ENCODE data around the gene CFHR3.
"Not testable (repeated sequence)": the region's sequence is repeated elsewhere in the genome, so short reads cannot be mapped to it uniquely, and the experiment has no call there.

The CFHR3 gene

DNA sequence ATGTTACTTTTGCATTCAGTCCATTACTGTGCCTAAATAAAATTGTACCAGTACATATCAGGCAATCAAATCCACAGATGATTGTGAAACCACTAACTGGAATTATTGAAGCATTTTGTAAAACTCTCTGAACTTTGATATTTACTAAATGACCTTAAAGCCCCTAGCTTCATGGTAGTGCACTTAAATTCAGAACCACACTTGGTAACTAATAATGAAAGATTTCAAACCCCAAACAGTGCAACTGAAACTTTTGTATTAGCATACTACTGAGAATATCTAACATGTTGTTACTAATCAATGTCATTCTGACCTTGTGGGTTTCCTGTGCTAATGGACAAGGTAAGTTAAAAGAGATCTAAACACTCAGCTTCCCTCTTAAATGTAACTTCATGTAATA is at the start of gene CFHR3:
Gene CFHR3, plus strand, starts transcription at position 238 of the 400 bp plus-strand sequence. Its CDS starts 47 bp downstream, at position 285.
- Histone ChIP-seq H3K36me3 (ENCODE audit: insufficient read depth, low read length) (no peaks in the 10 kb centered on the region), H3K4me1 (ENCODE audit: insufficient read depth, low read length) (no peaks in the 10 kb centered on the region), H3K4me3 (ENCODE audit: low read depth in 1 of 2, low read length in 2 of 2) (no peak within 1 kb of the TSS)

DNA sequence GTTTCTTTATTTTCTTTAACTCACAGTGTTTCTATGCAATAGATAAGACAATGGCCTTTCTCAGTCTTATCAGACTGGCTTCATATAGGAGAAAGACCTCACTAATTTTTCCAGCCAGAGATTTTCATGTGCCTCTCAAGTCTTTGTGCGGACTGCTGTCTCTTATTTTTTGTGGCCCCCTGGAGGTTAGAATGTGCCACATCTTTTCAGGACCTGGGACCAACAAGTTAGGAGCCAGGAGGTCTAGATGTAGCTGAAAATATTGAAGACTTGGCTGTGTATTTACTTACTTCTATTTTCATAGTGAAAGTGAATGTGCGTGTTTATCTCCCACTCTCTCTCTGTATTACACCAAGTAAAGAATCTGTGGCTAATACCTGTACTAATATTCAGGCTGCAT is 42.1 kb upstream of the CFHR3 start:
- Histone ChIP-seq H3K27me3 (ENCODE audit: control insufficient read depth in 1 of 2, insufficient read depth in 2 of 2, low read length in 2 of 2) (no peaks in the 10 kb centered on the region), H3K36me3 (ENCODE audit: insufficient read depth, low read length) (no peaks in the 10 kb centered on the region), H3K4me1 (ENCODE audit: insufficient read depth, low read length) (peaks cover 13% of the 10 kb centered on the region), H3K4me3 (ENCODE audit: low read depth in 1 of 2, low read length in 2 of 2) (peak overlapping the region in 1 of 2 donors; percentile 19), H3K9me3 (ENCODE audit: low read length) (no peaks in the 10 kb centered on the region), H3K9ac (ENCODE audit: low read length) (no peak overlapping the region), H3K27ac (ENCODE audit: low read depth, low read length) (no peak overlapping the region)

More for the DNA sequence above, at the start of gene CFHR3:
- Histone ChIP-seq H3K9ac (ENCODE audit: low read length) (no peak within 1 kb of the TSS), H3K27me3 (ENCODE audit: control insufficient read depth in 1 of 2, insufficient read depth in 2 of 2, low read length in 2 of 2) (no peaks in the 10 kb centered on the region), H3K9me3 (ENCODE audit: low read length) (no peaks in the 10 kb centered on the region), H3K27ac (ENCODE audit: low read depth, low read length) (no peak within 1 kb of the TSS)

DNA sequence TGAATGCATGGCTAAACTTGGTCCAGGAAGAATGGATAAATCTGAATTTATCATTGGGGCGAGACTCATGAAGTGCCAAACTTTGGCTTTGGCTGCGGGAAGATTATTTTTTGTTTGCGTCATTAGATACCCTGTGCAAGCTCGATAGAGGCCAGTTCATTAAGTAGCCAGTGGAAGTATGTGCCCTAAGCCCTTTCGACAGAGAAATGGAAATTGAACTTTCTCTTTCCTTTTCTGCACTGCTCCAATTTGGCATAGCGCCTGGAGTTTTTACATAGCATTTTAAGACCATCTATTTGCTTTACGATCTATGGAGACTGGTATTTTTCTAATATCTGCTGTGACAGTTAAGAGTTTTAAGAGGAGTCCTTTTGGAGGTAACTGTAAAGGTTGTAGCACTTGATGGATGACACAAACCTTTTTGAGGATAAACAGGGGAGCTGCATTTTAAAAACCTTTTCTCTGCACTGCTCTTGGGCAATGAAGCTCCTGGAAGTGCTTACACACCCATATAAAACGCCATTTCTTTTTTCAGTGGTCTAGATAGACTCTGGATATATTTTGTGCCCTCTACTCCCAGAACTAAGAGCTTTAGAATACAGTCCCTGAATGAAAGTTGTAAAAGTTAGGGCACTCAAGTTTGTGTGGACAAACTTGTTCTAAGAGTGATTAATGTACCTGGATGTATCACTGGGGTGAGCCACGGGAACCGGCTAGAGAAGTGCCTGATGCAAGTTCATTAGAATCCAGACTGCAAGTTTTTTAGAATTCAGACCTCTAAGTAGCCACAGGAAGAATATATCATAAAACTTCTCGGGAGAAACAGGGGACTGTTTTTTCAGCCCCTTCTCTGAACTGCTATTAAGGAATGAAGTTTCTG is 41.3 kb upstream of the CFHR3 start:
- Histone ChIP-seq H3K36me3 (ENCODE audit: insufficient read depth, low read length) (no peaks in the 10 kb centered on the region), H3K27ac (ENCODE audit: low read depth, low read length) (peak overlapping the region; percentile 10), H3K27me3 (ENCODE audit: control insufficient read depth in 1 of 2, insufficient read depth in 2 of 2, low read length in 2 of 2) (no peaks in the 10 kb centered on the region), H3K4me3 (ENCODE audit: low read depth in 1 of 2, low read length in 2 of 2) (peak overlapping the region in 1 of 2 donors; percentile 19), H3K4me1 (ENCODE audit: insufficient read depth, low read length) (peaks cover 13% of the 10 kb centered on the region), H3K9ac (ENCODE audit: low read length) (no peak overlapping the region), H3K9me3 (ENCODE audit: low read length) (no peaks in the 10 kb centered on the region)

DNA sequence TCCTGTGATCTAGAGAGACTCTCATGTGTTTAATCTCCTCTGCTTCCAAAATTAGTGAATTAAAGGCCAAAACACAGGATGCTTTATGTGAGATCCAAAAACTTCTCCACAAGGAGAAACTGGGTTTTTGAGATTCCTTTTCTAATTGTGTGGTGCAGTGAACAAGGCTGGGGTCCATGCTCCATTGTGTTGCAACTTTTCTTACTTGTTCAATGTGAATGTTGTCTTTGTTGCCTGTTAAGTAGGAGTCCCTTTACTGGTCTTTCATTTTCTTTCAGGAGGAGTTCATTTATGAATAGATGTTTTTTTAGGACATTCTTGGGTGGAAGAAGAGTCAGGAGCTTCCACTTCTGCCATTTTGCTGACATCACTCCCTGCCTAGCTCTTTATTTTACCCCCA is 40.6 kb upstream of the CFHR3 start:
- Histone ChIP-seq H3K9me3 (ENCODE audit: low read length) (no peaks in the 10 kb centered on the region), H3K27me3 (ENCODE audit: control insufficient read depth in 1 of 2, insufficient read depth in 2 of 2, low read length in 2 of 2) (no peaks in the 10 kb centered on the region), H3K27ac (ENCODE audit: low read depth, low read length) (no peak overlapping the region), H3K9ac (ENCODE audit: low read length) (no peak overlapping the region), H3K4me3 (ENCODE audit: low read depth in 1 of 2, low read length in 2 of 2) (peak overlapping the region in 1 of 2 donors; percentile 19), H3K36me3 (ENCODE audit: insufficient read depth, low read length) (no peaks in the 10 kb centered on the region), H3K4me1 (ENCODE audit: insufficient read depth, low read length) (peaks cover 13% of the 10 kb centered on the region)

DNA sequence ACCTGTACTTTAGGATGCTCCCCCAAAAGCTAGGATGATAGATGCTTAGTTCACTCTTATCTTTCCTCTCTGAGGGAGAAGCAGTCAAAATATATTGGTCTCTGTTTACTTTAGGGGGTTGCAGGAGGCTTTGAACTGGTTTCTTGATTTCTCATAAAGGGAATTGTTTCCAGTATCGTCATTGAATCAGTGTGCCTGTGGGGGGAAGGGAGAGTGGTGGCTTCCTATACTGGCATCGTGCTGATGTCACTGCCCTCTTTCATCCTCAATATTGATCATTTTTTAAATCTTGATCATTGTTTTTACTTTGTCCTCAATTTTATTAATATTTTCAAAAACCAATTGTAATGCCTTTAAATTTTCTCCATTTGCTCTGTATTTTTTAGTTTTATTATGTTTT is 40.2 kb upstream of the CFHR3 start:
- H3K9me3 ChIP-seq (ENCODE audit: low read length) = no peaks in the 10 kb centered on the region
- no peaks in the 10 kb centered on the region for H3K27me3 ChIP-seq (ENCODE audit: control insufficient read depth in 1 of 2, insufficient read depth in 2 of 2, low read length in 2 of 2)
- no peak overlapping the region for H3K9ac ChIP-seq (ENCODE audit: low read length)
- no peak overlapping the region for H3K27ac ChIP-seq (ENCODE audit: low read depth, low read length)
- peaks cover 13% of the 10 kb centered on the region for H3K4me1 ChIP-seq (ENCODE audit: insufficient read depth, low read length)
- no peak overlapping the region for H3K4me3 ChIP-seq (ENCODE audit: low read depth in 1 of 2, low read length in 2 of 2)
- no peaks in the 10 kb centered on the region for H3K36me3 ChIP-seq (ENCODE audit: insufficient read depth, low read length)

DNA sequence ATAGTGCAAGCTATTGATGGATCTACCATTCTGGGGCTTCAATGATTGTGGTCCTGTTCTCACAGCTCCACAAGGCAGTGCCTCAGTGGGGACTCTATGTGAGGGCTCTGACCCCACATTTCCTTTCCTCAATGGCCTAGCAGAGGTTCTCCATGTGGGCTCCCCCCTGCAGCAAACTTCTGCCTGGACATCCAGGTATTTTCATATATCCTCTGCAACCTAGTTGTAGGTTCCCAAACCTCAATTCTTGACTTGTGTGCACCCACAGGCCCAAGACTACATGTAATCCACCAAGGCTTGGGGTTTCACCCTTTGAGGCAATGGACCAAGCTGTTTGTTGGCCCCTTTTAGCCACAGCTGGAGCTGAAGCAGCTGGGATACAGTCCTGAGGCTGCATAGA is 35.9 kb upstream of the CFHR3 start:
- Histone ChIP-seq H3K27me3 (ENCODE audit: control insufficient read depth in 1 of 2, insufficient read depth in 2 of 2, low read length in 2 of 2) (no peaks in the 10 kb centered on the region), H3K27ac (ENCODE audit: low read depth, low read length) (no peak overlapping the region), H3K4me1 (ENCODE audit: insufficient read depth, low read length) (peaks cover 5% of the 10 kb centered on the region), H3K9ac (ENCODE audit: low read length) (no peak overlapping the region), H3K4me3 (ENCODE audit: low read depth in 1 of 2, low read length in 2 of 2) (no peak overlapping the region), H3K36me3 (ENCODE audit: insufficient read depth, low read length) (no peaks in the 10 kb centered on the region), H3K9me3 (ENCODE audit: low read length) (no peaks in the 10 kb centered on the region)

DNA sequence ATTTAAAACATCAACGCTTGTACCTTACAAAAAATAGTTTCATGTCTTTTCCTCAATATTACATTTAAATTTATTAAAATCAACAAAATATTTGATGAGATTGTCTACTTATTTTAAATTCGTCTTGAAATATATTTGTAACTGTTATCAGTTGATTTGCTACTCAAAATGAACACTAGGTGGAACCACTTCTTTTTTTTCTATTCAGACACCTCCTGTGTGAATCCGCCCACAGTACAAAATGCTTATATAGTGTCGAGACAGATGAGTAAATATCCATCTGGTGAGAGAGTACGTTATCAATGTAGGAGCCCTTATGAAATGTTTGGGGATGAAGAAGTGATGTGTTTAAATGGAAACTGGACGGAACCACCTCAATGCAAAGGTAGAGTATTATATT is 31.4 kb upstream of the CFHR3 start:
- not testable (repeated sequence) for H3K27ac ChIP-seq (ENCODE audit: low read depth, low read length); H3K27me3 ChIP-seq (ENCODE audit: control insufficient read depth in 1 of 2, insufficient read depth in 2 of 2, low read length in 2 of 2); H3K4me1 ChIP-seq (ENCODE audit: insufficient read depth, low read length); H3K4me3 ChIP-seq (ENCODE audit: low read depth in 1 of 2, low read length in 2 of 2); H3K9ac ChIP-seq (ENCODE audit: low read length); H3K9me3 ChIP-seq (ENCODE audit: low read length); H3K36me3 ChIP-seq (ENCODE audit: insufficient read depth, low read length)

DNA sequence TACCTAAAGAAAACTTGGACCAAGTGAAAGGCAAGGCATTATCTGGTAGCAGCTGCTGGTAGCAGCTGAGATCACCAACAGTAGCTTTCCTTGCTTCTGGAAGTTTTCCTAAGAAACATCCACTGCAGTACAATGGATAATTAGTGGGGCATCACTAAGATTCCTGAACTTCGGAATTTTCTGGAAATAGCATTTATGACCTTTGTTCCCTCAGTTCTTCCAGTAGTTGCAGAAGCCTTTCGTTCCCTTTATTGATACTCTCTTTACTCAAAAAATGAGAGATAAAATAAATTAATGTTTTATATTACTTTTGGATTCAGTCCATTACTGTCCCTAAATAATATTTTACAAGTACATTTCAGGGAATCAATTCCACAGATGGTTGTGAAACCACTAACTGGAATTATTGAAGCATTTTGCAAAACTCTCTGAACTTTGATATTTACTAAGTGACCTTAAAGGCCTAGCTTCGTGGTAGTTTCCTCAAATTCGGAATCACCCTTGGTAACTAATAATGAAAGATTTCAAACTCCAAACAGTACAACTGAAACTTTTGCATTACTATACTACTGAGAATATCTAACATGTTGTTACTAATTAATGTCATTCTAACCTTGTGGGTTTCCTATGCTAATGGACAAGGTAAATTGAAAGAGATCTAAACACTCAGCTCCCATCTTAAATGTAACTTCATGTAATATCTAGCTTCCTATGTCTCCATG is 9.5 kb upstream of the CFHR3 start:
- not testable (repeated sequence) for H3K4me3 ChIP-seq (ENCODE audit: low read depth in 1 of 2, low read length in 2 of 2); H3K27me3 ChIP-seq (ENCODE audit: control insufficient read depth in 1 of 2, insufficient read depth in 2 of 2, low read length in 2 of 2); H3K9ac ChIP-seq (ENCODE audit: low read length); H3K36me3 ChIP-seq (ENCODE audit: insufficient read depth, low read length); H3K27ac ChIP-seq (ENCODE audit: low read depth, low read length); H3K9me3 ChIP-seq (ENCODE audit: low read length); H3K4me1 ChIP-seq (ENCODE audit: insufficient read depth, low read length)

DNA sequence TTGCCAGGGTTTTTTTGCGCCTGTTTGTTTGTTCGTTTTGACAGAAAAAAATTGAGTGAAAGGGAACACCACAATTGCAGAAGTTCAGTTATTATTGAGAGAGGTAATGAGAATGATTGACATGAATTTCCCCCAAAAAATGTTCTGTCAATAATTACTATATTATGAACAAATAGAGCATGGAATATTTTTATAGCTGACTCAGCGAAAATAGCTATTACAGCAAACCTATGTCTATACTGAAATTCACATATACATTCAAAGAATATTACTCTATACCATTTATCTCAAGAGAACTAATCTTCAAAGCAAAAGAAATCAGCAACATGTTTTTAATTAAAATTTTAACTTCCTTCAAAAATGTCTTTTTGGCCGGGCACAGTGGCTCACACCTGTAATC is 4.8 kb upstream of the CFHR3 start:
- not testable (repeated sequence) for H3K4me1 ChIP-seq (ENCODE audit: insufficient read depth, low read length); H3K4me3 ChIP-seq (ENCODE audit: low read depth in 1 of 2, low read length in 2 of 2); H3K9ac ChIP-seq (ENCODE audit: low read length); H3K27me3 ChIP-seq (ENCODE audit: control insufficient read depth in 1 of 2, insufficient read depth in 2 of 2, low read length in 2 of 2); H3K9me3 ChIP-seq (ENCODE audit: low read length); H3K27ac ChIP-seq (ENCODE audit: low read depth, low read length); H3K36me3 ChIP-seq (ENCODE audit: insufficient read depth, low read length)

DNA sequence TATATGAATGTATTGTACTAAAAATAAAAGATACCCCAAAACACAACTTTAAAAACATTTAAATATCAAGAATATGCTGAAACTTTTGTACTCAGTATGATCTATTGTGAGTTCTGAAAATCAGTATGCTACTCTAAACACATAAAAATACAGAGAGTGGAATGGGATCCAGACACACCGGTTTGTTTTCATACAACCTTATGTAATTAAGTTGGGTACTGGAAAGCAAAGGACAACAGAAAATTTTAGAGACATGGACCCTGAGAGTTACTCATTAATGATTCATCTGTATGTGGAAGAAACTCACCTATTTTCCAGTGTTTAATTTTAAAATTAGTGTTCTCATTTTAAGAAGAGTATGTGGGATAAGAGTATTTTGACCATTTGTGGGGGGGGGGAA is 927 bp upstream of the CFHR3 start:
- Histone ChIP-seq H3K4me3 (ENCODE audit: low read depth in 1 of 2, low read length in 2 of 2) (no peak overlapping the region), H3K27me3 (ENCODE audit: control insufficient read depth in 1 of 2, insufficient read depth in 2 of 2, low read length in 2 of 2) (no peaks in the 10 kb centered on the region), H3K9me3 (ENCODE audit: low read length) (no peaks in the 10 kb centered on the region), H3K4me1 (ENCODE audit: insufficient read depth, low read length) (no peaks in the 10 kb centered on the region), H3K9ac (ENCODE audit: low read length) (no peak overlapping the region), H3K27ac (ENCODE audit: low read depth, low read length) (no peak overlapping the region), H3K36me3 (ENCODE audit: insufficient read depth, low read length) (no peaks in the 10 kb centered on the region)

DNA sequence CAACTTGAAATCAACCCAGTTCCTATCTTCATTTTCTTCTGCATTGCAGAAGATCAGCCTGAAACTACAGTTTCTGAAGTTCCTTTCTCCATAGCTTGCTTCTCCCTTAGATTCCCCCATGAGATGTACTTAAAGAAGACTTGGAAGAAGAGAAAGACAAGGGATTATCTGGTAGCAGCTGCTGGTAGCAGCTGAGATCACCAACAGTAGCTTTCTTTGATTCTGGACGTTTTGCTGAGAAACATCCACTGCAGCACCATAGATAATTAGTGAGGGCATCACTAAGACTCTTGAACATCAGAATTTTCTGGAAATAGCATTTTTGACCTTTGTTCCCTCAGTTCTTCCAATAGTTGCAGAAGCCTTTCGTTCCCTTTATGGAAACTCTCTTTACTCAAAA is 465 bp upstream of the CFHR3 start:
- H3K27ac ChIP-seq (ENCODE audit: low read depth, low read length) = no peak overlapping the region
- H3K27me3 ChIP-seq (ENCODE audit: control insufficient read depth in 1 of 2, insufficient read depth in 2 of 2, low read length in 2 of 2) = no peaks in the 10 kb centered on the region
- H3K4me3 ChIP-seq (ENCODE audit: low read depth in 1 of 2, low read length in 2 of 2) = no peak overlapping the region
- no peaks in the 10 kb centered on the region for H3K36me3 ChIP-seq (ENCODE audit: insufficient read depth, low read length)
- no peaks in the 10 kb centered on the region for H3K4me1 ChIP-seq (ENCODE audit: insufficient read depth, low read length)
- H3K9ac ChIP-seq (ENCODE audit: low read length) = no peak overlapping the region
- H3K9me3 ChIP-seq (ENCODE audit: low read length) = no peaks in the 10 kb centered on the region
